Spinal cord (tissue), 10 donors: ENCODE results near the gene CELA3A. TPM values are rescaled to one million over a fixed set of nuclear protein-coding genes. Genes with fewer than 3 reads are reported as not detected.
"Not testable (repeated sequence)": the region's sequence is repeated elsewhere in the genome, so short reads cannot be mapped to it uniquely, and the experiment has no call there.

ENCODE experiments used
- DNase-seq, 6 donors: peaks; one replicate each; pipeline versions ENCODE4 v3.0.0 to v3.0.0-alpha.2; 2013 to 2015; ENCODE audit warnings: low spot score in 6 of 6, low read depth in 4 of 6
- H3K27ac ChIP-seq: one replicate; pipeline ENCODE4 v1.5.1; 2013; ENCODE audit warnings: low read depth, low read length, control low read depth
- H3K27me3 ChIP-seq: one replicate; pipeline ENCODE4 v1.6.1; 2013; ENCODE audit warnings: low read length; ENCODE audit not compliant: control insufficient read depth, insufficient read depth
- H3K36me3 ChIP-seq: one replicate; pipeline ENCODE4 v1.6.1; 2013; ENCODE audit warnings: low read length; ENCODE audit not compliant: control insufficient read depth, insufficient read depth
- H3K4me1 ChIP-seq: one replicate; pipeline ENCODE4 v1.6.1; 2013; ENCODE audit warnings: low read length; ENCODE audit not compliant: control insufficient read depth, insufficient read depth
- H3K4me3 ChIP-seq: one replicate; pipeline ENCODE4 v1.5.1; 2013; ENCODE audit warnings: low read depth, low read length, control low read depth
- H3K9me3 ChIP-seq: one replicate; pipeline ENCODE4 v1.6.1; 2013; ENCODE audit warnings: low read length; ENCODE audit not compliant: control insufficient read depth, insufficient read depth
- WGBS: methylation state at CpG from one replicate; pipeline ENCODE4 v1.1.5; 2013; ENCODE audit warnings: missing lambda C conversion rate; ENCODE audit not compliant: insufficient coverage; 5-methylcytosine and 5-hydroxymethylcytosine counted together
- polyA plus RNA-seq, 2 donors: library from polyadenylated mRNA; unstranded; fragments of 120-200 nt; gene quantifications; one replicate each; pipeline ENCODE4 v1.2.1, GENCODE V29; 2013; ENCODE audit not compliant: insufficient read length in 2 of 2
- total RNA-seq, 2 donors: library from RNA; depleted of rRNA in 1 of 2; stranded (reverse); fragments of 120-200 nt in 1 of 2; fragments of >200 nt in 1 of 2; gene quantifications; one replicate each; pipeline versions ENCODE4 v1.2.3 to v1.2.4, GENCODE V29; 2013 to 2014
- donor health status: healthy.

Gene CELA3A
- total and polyA plus RNA-seq, 4 donors: not detected

DNA sequence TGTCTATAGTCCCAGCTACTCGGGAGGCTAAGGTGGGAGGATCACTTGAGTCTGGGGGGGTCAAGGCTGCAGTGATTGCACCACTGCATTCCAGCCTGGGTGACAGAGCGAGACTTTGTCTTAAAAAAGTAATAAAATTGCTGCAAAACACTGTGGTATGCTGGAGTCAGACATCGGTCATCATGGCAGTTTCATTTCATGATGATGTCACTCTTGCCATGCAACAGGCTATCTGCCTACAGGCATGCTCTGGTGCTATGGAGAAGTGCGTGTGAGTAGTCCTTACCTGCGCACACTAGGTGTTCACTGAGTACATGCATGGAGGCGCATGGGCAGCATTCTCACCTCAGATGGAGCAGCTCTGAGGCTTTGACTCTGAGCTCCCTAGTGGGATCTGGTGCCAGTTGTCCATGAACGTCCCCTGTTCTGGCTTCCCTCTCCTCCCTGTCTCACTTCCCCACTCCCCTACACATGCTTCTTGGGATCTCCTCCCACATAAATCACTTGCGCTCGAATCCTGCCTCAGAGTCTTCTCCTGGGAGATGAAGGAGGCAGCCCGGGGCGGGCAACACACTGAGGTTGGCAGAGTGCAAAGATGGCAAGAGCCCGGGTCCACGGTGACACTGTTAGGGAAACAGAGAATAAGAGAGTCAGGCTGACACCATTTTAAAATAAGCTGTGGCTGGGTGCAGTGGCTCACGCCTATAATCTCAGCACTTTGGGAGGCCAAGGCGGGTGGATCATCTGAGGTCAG is 35.0 kb upstream of the CELA3A start:
- Histone ChIP-seq H3K36me3 (no peaks in the 10 kb centered on the region), H3K27me3 (no peaks in the 10 kb centered on the region), H3K4me1 (peaks cover 3% of the 10 kb centered on the region), H3K9me3 (no peaks in the 10 kb centered on the region), H3K27ac (no peak overlapping the region), H3K4me3 (no peak overlapping the region)
- DNase-seq: no peak
- 82% methylated on average over 13 of the region's 15 CpGs for WGBS

GRCh38 chr1:21967216-21967615 is 34.2 kb upstream of the CELA3A start:
- not testable (repeated sequence) for H3K4me1 ChIP-seq, H3K27ac ChIP-seq, H3K4me3 ChIP-seq, H3K36me3 ChIP-seq, H3K27me3 ChIP-seq, DNase-seq, H3K9me3 ChIP-seq
- 100% methylated on average over 3 of the region's 6 CpGs for WGBS

GRCh38 chr1:21969066-21969465 is 32.4 kb upstream of the CELA3A start:
- not testable (repeated sequence) for H3K27ac ChIP-seq, H3K4me1 ChIP-seq, H3K27me3 ChIP-seq, DNase-seq, H3K9me3 ChIP-seq, H3K36me3 ChIP-seq, H3K4me3 ChIP-seq
- whole genome bisulfite sequencing: 88% methylated on average over 3 of the region's 5 CpGs

DNA sequence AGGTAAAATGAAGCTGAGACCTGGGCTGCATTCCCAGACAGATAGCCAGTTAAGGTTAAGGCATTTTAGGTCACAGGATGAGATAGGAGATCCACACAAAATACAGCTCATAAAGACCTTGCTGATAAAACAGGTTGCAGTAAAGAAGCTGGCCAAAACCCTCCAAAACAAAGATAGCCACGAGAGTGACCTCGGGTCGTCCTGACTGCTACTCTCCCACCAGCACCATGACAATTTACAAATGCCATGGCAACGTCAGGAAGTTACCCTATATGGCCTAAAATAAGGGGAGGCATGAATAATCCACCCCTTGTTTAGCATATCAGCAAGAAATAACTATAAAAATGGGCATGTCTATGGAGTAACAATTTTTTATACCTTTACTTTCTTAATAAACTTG is 30.9 kb upstream of the CELA3A start:
- not testable (repeated sequence) for H3K27ac ChIP-seq, H3K4me1 ChIP-seq, H3K36me3 ChIP-seq, H3K27me3 ChIP-seq, H3K9me3 ChIP-seq, H3K4me3 ChIP-seq, DNase-seq
- WGBS: no CpG with 5 or more reads among the region's 4 CpGs

DNA sequence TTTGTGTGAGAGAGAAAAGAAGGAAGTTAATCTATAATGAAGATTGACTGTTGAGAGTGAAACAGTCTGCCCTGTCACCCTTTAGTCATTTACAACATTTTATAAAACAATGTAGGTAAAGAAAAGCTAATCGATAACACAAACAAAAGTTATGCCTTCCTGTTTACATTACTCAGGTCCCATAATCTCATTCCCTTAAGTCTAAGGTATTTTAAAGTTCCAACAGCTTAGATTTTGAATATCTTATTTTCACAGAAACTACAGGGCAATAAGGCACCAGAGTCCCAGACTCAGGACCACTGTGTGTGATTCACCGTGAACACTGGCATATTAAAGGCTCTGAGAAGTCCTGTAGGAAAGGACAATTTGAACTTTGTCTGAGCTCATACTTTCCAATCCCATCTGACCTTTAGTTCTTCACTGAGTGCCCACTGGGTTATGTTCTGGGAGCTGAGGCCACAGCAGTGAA is 28.4 kb upstream of the CELA3A start:
- H3K9me3 ChIP-seq, H3K27ac ChIP-seq, H3K27me3 ChIP-seq, H3K36me3 ChIP-seq, DNase-seq, H3K4me3 ChIP-seq, H3K4me1 ChIP-seq: not testable (repeated sequence)
- WGBS: 80% methylated on average over 1 of the region's 2 CpGs

DNA sequence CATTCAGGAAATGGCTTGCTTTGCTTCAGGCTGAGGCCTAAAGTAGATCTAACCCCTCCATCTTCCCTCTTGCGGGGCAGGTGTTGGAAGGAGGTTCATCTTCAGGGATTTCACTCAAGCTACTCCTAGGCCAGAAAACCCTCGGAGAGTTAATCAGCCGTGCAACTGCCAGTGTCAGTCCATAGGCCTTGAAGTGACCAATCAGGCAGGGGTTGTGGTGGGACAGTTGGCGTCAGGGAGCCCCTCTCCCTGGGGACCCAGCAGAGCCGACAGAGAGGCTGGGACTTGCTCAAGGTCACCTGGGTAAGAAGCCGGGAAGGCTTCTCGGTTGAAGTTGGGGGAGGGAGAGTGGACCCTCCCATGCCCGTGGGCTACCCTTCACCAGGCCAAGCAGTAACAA is 27.5 kb upstream of the CELA3A start:
- not testable (repeated sequence) for H3K4me3 ChIP-seq, H3K36me3 ChIP-seq, DNase-seq, H3K27me3 ChIP-seq, H3K4me1 ChIP-seq, H3K9me3 ChIP-seq, H3K27ac ChIP-seq
- WGBS: no CpG with 5 or more reads among the region's 8 CpGs

- not testable (repeated sequence) for DNase-seq, H3K9me3 ChIP-seq, H3K27ac ChIP-seq, H3K36me3 ChIP-seq, H3K27me3 ChIP-seq, H3K4me3 ChIP-seq, H3K4me1 ChIP-seq
- WGBS: no CpG with 5 or more reads among the region's 6 CpGs
Measured at GRCh38 chr1:21974699-21975098, 26.8 kb upstream of the CELA3A start.

- not testable (repeated sequence) for H3K4me3 ChIP-seq, H3K27me3 ChIP-seq, H3K4me1 ChIP-seq, H3K27ac ChIP-seq, DNase-seq, H3K36me3 ChIP-seq, H3K9me3 ChIP-seq
- 93% methylated on average over 3 of the region's 9 CpGs for WGBS
Measured at GRCh38 chr1:21975296-21975695, 26.2 kb upstream of the CELA3A start.

GRCh38 chr1:21976703-21977239 is 24.7 kb upstream of the CELA3A start, which contains the start of gene CELA3B:
TSS of gene CELA3B (plus strand) at chr1:21977022. CDS start at chr1:21977040, 18 bp downstream.
- H3K27me3 ChIP-seq, H3K36me3 ChIP-seq, H3K4me3 ChIP-seq, DNase-seq, H3K9me3 ChIP-seq, H3K4me1 ChIP-seq, H3K27ac ChIP-seq: not testable (repeated sequence)
- 91% methylated on average over 7 of the region's 9 CpGs for WGBS

DNA sequence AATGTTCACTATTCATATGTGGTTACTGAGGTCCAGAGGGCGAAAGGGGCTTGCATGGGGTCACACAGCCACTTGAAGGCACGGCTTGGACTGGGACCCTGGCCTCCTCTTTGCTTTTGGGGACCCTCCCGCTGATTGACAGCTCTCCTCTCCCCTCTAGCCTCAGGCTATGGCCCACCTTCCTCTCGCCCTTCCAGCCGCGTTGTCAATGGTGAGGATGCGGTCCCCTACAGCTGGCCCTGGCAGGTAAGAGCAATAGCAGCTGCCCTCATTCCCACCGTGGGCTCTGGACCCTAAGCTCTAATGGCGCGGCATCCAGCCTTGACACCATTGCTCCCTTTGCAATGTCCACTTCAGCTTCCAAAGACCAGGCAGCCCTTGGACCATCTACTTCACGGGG is 23.2 kb upstream of the CELA3A start:
- not testable (repeated sequence) for H3K4me1 ChIP-seq, H3K27me3 ChIP-seq, H3K4me3 ChIP-seq, DNase-seq, H3K27ac ChIP-seq, H3K36me3 ChIP-seq, H3K9me3 ChIP-seq
- 83% methylated on average over 11 of the region's 11 CpGs for WGBS
